ENCODE data around the gene C1orf21. TPM values are rescaled to one million over a fixed set of nuclear protein-coding genes. Genes with fewer than 3 reads are reported as not detected.

The C1orf21 gene
- total and polyA plus RNA-seq, 2 of the 4 experiments (the other 2 are of a cell fraction) = 6.4 to 9.9 TPM

DNA sequence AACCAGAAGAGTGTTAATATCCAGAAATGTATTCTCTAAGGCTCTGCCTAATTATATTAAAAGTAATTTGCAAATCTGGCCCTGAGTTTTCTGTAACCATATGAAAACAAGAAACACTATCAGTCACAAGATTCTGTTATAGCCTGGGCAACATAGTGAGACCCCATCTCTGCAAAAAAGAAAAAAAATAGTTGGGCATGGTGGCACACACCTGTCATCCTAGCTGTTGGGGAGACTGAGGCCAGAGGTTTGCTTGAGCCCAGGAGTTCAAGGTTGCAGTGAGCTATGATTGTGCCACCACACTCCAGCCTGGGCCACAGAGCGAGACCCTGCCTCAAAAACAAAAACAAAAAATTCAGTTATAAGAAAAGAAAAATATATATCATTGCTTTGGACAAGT is 25.6 kb downstream of the C1orf21 start:
- H2AK9ac ChIP-seq (replicated peaks; ENCODE audit: low read depth, low read length, poor library complexity) = no peak overlapping the region
- in situ Hi-C loops (cut with MboI; ENCODE audit: low sequenced_read_pairs) (no loop called here), dilution Hi-C loops (cut with HindIII; ENCODE audit: low sequenced_read_pairs, unreplicated experiment) (no loop called here), intact Hi-C loops (cut with micrococcal nuclease) (no loop called here)
- H3K36me3 ChIP-seq (ENCODE audit: control insufficient read depth, insufficient read depth, low read length) = no peaks in the 10 kb centered on the region
- no peak overlapping the region for H3K27ac ChIP-seq (ENCODE audit: insufficient read depth, low read length)
- no peak for DNase-seq
- H3K9ac ChIP-seq (ENCODE audit: low read depth, low read length) = no peak overlapping the region
- no peak overlapping the region for H3K4ac ChIP-seq (ENCODE audit: low read depth, low read length)
- WGBS, 2 experiments (ENCODE audit: extremely low coverage in 2 of 2, insufficient read length in 1 of 2) = no CpG with 5 or more reads among the region's 1 CpG
- H3K9me1 ChIP-seq (ENCODE audit: insufficient read depth, low read length) = no peaks in the 10 kb centered on the region
- H3K18ac ChIP-seq (ENCODE audit: low read depth, low read length) = no peak overlapping the region
- no peaks in the 10 kb centered on the region for H3K27me3 ChIP-seq (ENCODE audit: control insufficient read depth, insufficient read depth, low read length)
- no peak overlapping the region for H3K23ac ChIP-seq (ENCODE audit: low read depth, low read length)
- H3K56ac ChIP-seq (ENCODE audit: extremely low read depth, insufficient read depth, low read length) = no peak overlapping the region
- H2BK120ac ChIP-seq (ENCODE audit: low read depth, low read length) = no peak overlapping the region
- BruUV-seq (replicated peaks) = no TSS peak
- no peak overlapping the region for H4K5ac ChIP-seq (ENCODE audit: low read depth, low read length)
- H2BK5ac ChIP-seq (ENCODE audit: low read depth, low read length, poor library complexity, severe bottlenecking) = no peak overlapping the region
- no peaks in the 10 kb centered on the region for H3K9me3 ChIP-seq (ENCODE audit: control insufficient read depth, insufficient read depth, low read length)
- H4K8ac ChIP-seq (ENCODE audit: low read depth in 2 of 2, low read length in 2 of 2) = no peak overlapping the region
- ChIA-PET CTCF (no interaction called here), POLR2A (ENCODE audit: unreplicated experiment) (no interaction called here)
- no peak for TF ChIP-seq SMC3 (IDR thresholded peaks at IDR 0.05; ENCODE audit: low read depth, low read length)
- TF ChIP-seq RFX5 (IDR thresholded peaks at IDR 0.05; ENCODE audit: low read depth, low read length) = no peak
- TF ChIP-seq, protein P1, sequence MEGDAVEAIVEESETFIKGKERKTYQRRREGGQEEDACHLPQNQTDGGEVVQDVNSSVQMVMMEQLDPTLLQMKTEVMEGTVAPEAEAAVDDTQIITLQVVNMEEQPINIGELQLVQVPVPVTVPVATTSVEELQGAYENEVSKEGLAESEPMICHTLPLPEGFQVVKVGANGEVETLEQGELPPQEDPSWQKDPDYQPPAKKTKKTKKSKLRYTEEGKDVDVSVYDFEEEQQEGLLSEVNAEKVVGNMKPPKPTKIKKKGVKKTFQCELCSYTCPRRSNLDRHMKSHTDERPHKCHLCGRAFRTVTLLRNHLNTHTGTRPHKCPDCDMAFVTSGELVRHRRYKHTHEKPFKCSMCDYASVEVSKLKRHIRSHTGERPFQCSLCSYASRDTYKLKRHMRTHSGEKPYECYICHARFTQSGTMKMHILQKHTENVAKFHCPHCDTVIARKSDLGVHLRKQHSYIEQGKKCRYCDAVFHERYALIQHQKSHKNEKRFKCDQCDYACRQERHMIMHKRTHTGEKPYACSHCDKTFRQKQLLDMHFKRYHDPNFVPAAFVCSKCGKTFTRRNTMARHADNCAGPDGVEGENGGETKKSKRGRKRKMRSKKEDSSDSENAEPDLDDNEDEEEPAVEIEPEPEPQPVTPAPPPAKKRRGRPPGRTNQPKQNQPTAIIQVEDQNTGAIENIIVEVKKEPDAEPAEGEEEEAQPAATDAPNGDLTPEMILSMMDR (conservative IDR thresholded peaks at IDR 0.05; ENCODE audit: low read depth, low read length) = no peak
- no peak for TF ChIP-seq MAZ (IDR thresholded peaks at IDR 0.05; ENCODE audit: borderline replicate concordance, low read depth, low read length)
- TF ChIP-seq, protein P2, sequence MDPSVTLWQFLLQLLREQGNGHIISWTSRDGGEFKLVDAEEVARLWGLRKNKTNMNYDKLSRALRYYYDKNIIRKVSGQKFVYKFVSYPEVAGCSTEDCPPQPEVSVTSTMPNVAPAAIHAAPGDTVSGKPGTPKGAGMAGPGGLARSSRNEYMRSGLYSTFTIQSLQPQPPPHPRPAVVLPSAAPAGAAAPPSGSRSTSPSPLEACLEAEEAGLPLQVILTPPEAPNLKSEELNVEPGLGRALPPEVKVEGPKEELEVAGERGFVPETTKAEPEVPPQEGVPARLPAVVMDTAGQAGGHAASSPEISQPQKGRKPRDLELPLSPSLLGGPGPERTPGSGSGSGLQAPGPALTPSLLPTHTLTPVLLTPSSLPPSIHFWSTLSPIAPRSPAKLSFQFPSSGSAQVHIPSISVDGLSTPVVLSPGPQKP (IDR thresholded peaks at IDR 0.05; ENCODE audit: borderline replicate concordance, low read depth, low read length) = no peak
- TF ChIP-seq CHD1 (IDR thresholded peaks at IDR 0.05; ENCODE audit: low read depth, low read length) = no peak
- TF ChIP-seq BHLHE40 (IDR thresholded peaks at IDR 0.05; ENCODE audit: low read depth, low read length) = no peak
- TF ChIP-seq, protein P3, sequence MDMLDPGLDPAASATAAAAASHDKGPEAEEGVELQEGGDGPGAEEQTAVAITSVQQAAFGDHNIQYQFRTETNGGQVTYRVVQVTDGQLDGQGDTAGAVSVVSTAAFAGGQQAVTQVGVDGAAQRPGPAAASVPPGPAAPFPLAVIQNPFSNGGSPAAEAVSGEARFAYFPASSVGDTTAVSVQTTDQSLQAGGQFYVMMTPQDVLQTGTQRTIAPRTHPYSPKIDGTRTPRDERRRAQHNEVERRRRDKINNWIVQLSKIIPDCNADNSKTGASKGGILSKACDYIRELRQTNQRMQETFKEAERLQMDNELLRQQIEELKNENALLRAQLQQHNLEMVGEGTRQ (IDR thresholded peaks at IDR 0.05; ENCODE audit: low read depth, low read length) = no peak
- TF ChIP-seq CEBPB (IDR thresholded peaks at IDR 0.05; ENCODE audit: low read depth, low read length) = no peak
- TF ChIP-seq FOS (IDR thresholded peaks at IDR 0.05; ENCODE audit: low read depth, low read length) = no peak
- no peak for TF ChIP-seq RAD21 (IDR thresholded peaks at IDR 0.05; ENCODE audit: low read length)
- TF ChIP-seq NFE2L2 (IDR thresholded peaks at IDR 0.05; ENCODE audit: low read depth, low read length) = no peak
- no peak for TF ChIP-seq POLR2A (IDR thresholded peaks at IDR 0.05; ENCODE audit: low read depth, low read length)
- no peak for TF ChIP-seq MXI1 (IDR thresholded peaks at IDR 0.05; ENCODE audit: borderline replicate concordance, low read depth, low read length)
- no peak for TF ChIP-seq RCOR1 (IDR thresholded peaks at IDR 0.05; ENCODE audit: insufficient replicate concordance, low read length)
- TF ChIP-seq MAFK (IDR thresholded peaks at IDR 0.05; ENCODE audit: low read depth, low read length) = no peak
- H2BK15ac ChIP-seq (ENCODE audit: low read depth, low read length) = no peak overlapping the region
- H3K4me1 ChIP-seq (ENCODE audit: control insufficient read depth, insufficient read depth, low read length) = peaks cover 11% of the 10 kb centered on the region
- ATAC-seq (ENCODE audit: low read depth) = no peak
- peaks cover 16% of the 10 kb centered on the region; the same call in 1 of the 2 replicates for H4K20me1 ChIP-seq (ENCODE audit: insufficient read depth, low read length)
- no peak overlapping the region for H3K4me2 ChIP-seq (ENCODE audit: low read depth, low read length)
- no peak overlapping the region for H2BK20ac ChIP-seq (ENCODE audit: low read depth, low read length)
- H4K91ac ChIP-seq (ENCODE audit: insufficient read depth, low read depth, low read length) = no peak overlapping the region
- H3K4me3 ChIP-seq (ENCODE audit: insufficient read depth, low read depth, low read length) = no peak overlapping the region
- H2AFZ ChIP-seq (replicated peaks; ENCODE audit: low read length, poor library complexity) = no peak overlapping the region
- H2AK5ac ChIP-seq (ENCODE audit: low read depth, low read length) = no peak overlapping the region
- peaks cover 7% of the 10 kb centered on the region in 2 experiments; a peak in 1 of 4 replicates for H3K79me1 ChIP-seq (ENCODE audit: low read depth in 1 of 2, low read length in 2 of 2)
- no peak overlapping the region for H3K14ac ChIP-seq (replicated peaks; ENCODE audit: low read depth, low read length)
